ENCODE results near the gene NT5DC1.

DNA sequence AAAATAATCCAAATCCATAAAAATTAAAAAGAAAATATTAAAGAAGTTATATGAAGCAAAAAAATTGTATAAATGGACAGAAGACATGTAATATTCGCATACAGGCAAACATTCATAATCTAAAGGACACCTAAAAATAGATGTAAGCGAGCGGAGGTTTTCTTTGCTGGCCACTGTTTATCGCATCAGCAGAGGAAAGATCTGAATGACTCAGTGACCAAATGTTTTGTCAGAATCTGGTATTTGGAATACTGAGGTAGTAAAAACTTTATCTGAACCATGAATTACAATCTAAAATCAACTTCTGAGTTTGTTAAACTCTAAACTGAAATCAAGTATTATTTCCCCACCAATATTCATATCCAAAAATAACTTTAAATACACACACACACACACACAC, 145.4 kb downstream of the NT5DC1 start:
- TF ChIP-seq, protein P1, sequence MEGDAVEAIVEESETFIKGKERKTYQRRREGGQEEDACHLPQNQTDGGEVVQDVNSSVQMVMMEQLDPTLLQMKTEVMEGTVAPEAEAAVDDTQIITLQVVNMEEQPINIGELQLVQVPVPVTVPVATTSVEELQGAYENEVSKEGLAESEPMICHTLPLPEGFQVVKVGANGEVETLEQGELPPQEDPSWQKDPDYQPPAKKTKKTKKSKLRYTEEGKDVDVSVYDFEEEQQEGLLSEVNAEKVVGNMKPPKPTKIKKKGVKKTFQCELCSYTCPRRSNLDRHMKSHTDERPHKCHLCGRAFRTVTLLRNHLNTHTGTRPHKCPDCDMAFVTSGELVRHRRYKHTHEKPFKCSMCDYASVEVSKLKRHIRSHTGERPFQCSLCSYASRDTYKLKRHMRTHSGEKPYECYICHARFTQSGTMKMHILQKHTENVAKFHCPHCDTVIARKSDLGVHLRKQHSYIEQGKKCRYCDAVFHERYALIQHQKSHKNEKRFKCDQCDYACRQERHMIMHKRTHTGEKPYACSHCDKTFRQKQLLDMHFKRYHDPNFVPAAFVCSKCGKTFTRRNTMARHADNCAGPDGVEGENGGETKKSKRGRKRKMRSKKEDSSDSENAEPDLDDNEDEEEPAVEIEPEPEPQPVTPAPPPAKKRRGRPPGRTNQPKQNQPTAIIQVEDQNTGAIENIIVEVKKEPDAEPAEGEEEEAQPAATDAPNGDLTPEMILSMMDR (IDR thresholded peaks at IDR 0.05; ENCODE audit: insufficient read depth, low read length) = no peak
- TF ChIP-seq POLR2AphosphoS5 (IDR thresholded peaks at IDR 0.05; ENCODE audit: low read depth) = no peak

Data from HL-60 (cell line).